ENCODE results near the gene HM13.

HM13 gene

DNA sequence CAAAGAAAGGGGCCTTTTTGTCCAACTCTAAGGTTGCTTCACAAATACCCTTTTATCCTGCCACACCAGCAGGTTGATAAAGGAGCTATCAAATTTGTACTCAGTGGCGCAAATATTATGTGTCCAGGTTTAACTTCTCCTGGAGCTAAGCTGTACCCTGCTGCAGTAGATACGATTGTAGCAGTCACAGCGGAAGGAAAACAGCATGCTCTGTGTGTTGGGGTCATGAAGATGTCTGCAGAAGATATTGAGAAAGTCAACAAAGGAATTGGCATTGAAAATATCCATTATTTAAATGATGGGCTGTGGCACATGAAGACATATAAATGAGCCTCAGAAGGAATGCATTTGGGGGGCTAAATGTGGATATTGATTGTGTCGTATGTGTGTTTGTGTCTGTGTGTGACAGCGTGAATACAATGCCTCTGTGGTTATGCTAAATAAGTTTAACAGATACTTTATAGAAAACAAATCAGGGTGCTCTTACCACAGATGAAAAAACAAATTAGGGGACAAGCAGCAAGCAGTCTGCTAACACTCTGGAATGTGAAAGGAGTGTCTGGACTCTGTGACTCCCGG, 33.6 kb downstream of the HM13 start:
- peak overlapping the region; percentile 87 for H3K27ac ChIP-seq
- H3K9me3 ChIP-seq, result no peaks in the 10 kb centered on the region
- peaks cover 80% of the 10 kb centered on the region for H3K36me3 ChIP-seq
- H3K4me3 ChIP-seq (ENCODE audit: low read depth in 1 of 2, low read length in 1 of 2), result peak overlapping the region; percentile 57 to 69
- TF ChIP-seq, protein P1, sequence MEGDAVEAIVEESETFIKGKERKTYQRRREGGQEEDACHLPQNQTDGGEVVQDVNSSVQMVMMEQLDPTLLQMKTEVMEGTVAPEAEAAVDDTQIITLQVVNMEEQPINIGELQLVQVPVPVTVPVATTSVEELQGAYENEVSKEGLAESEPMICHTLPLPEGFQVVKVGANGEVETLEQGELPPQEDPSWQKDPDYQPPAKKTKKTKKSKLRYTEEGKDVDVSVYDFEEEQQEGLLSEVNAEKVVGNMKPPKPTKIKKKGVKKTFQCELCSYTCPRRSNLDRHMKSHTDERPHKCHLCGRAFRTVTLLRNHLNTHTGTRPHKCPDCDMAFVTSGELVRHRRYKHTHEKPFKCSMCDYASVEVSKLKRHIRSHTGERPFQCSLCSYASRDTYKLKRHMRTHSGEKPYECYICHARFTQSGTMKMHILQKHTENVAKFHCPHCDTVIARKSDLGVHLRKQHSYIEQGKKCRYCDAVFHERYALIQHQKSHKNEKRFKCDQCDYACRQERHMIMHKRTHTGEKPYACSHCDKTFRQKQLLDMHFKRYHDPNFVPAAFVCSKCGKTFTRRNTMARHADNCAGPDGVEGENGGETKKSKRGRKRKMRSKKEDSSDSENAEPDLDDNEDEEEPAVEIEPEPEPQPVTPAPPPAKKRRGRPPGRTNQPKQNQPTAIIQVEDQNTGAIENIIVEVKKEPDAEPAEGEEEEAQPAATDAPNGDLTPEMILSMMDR (IDR thresholded peaks at IDR 0.05), result no peak
- H3K27me3 ChIP-seq, result no peaks in the 10 kb centered on the region
- peaks cover 7 to 16% of the 10 kb centered on the region in 2 experiments for H3K4me1 ChIP-seq (ENCODE audit: control insufficient read depth in 1 of 2, insufficient read depth in 1 of 2, low read depth in 1 of 2, low read length in 1 of 2)

DNA sequence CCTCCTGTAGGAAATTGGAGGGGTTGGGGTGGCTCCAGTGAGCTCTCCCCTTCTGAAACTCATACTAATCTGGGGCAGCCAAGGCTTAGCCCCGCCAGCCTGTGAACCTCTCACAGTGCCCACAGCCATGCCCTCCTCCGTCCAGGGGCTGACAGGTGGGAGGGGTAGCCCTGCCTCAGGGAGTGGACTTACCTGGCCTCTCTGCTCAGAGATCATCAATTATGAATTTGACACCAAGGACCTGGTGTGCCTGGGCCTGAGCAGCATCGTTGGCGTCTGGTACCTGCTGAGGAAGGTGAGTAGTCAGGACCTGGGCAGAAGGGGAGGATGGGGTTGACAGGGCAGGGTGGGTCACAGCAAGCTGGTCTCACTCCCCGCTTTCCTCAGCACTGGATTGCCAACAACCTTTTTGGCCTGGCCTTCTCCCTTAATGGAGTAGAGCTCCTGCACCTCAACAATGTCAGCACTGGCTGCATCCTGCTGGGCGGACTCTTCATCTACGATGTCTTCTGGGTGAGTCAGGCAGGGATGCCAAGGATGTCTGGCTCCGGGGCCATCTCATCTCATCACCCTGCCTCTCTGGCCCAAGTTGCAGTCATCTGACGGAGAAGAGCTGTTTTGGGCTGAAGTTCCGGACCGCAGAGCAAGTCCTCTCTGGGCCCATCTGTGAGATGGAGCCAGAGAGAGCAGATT, 34.7 kb downstream of the HM13 start:
- Histone ChIP-seq H3K4me1 (ENCODE audit: control insufficient read depth in 1 of 2, insufficient read depth in 1 of 2, low read depth in 1 of 2, low read length in 1 of 2) (peaks cover 4 to 14% of the 10 kb centered on the region in 2 experiments), H3K27me3 (no peaks in the 10 kb centered on the region), H3K36me3 (peaks cover 89% of the 10 kb centered on the region), H3K9me3 (no peaks in the 10 kb centered on the region), H3K4me3 (ENCODE audit: low read depth in 1 of 2, low read length in 1 of 2) (no peak overlapping the region), H3K27ac (peak overlapping the region; percentile 31)
- TF ChIP-seq, protein P1 (IDR thresholded peaks at IDR 0.05), result no peak

DNA sequence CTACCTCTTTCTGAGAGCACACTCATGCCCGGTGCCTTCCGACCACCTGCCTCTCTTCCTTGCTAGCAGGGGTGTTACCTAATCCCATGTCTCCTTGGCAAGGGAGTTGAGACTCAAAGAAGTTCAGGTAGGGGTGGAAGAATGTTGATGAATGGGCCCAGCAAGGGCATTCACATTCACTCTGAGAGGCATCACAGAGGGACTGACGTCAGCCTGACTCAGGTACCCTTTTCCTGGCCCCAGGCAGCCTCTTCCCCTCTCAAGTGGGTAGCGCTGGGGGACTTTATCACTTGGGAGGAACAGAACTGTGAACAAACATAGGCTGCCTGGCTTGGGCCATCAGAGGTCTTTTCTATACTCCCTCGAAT, 35.3 kb downstream of the HM13 start:
- Histone ChIP-seq H3K4me3 (ENCODE audit: low read depth in 1 of 2, low read length in 1 of 2) (no peak overlapping the region), H3K9me3 (no peaks in the 10 kb centered on the region), H3K27ac (peak overlapping the region; percentile 31), H3K27me3 (no peaks in the 10 kb centered on the region), H3K4me1 (ENCODE audit: control insufficient read depth in 1 of 2, insufficient read depth in 1 of 2, low read depth in 1 of 2, low read length in 1 of 2) (peaks cover 4 to 14% of the 10 kb centered on the region in 2 experiments), H3K36me3 (peaks cover 86% of the 10 kb centered on the region)
- TF ChIP-seq, protein P1 (IDR thresholded peaks at IDR 0.05), result no peak

DNA sequence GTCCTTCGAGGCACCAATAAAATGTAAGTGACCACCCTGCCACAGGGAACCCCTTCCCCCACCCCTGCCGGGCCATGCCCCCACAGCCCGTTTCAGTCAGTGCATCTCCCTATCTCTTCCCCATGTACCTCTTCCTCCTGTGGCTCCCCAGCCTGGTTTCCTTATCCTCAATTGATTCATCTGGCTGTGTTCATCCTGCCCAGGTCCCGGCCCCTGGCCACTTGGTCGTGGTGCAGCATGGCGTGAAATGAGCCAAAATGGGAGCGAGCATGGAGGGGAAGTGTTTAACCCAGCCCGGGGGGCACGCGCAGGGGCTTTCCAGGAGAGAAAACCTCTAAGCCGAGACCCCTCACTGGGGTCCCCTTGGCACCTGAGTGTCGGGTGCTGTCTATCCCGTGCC, 35.9 kb downstream of the HM13 start:
- H3K27ac ChIP-seq, result no peak overlapping the region
- no peak overlapping the region for H3K4me3 ChIP-seq (ENCODE audit: low read depth in 1 of 2, low read length in 1 of 2)
- peaks cover 86% of the 10 kb centered on the region for H3K36me3 ChIP-seq
- no peaks in the 10 kb centered on the region for H3K27me3 ChIP-seq
- TF ChIP-seq, protein P1 (IDR thresholded peaks at IDR 0.05), result no peak
- no peaks in the 10 kb centered on the region for H3K9me3 ChIP-seq
- H3K4me1 ChIP-seq (ENCODE audit: control insufficient read depth in 1 of 2, insufficient read depth in 1 of 2, low read depth in 1 of 2, low read length in 1 of 2), result peaks cover 4 to 14% of the 10 kb centered on the region in 2 experiments

GRCh38 chr20:31551163-31552081, 37.2 kb downstream of the HM13 start:
- peak overlapping the region; percentile 11 for H3K27ac ChIP-seq
- H3K4me3 ChIP-seq (ENCODE audit: low read depth in 1 of 2, low read length in 1 of 2), result no peak overlapping the region
- H3K27me3 ChIP-seq, result no peaks in the 10 kb centered on the region
- peaks cover 4 to 12% of the 10 kb centered on the region in 2 experiments for H3K4me1 ChIP-seq (ENCODE audit: control insufficient read depth in 1 of 2, insufficient read depth in 1 of 2, low read depth in 1 of 2, low read length in 1 of 2)
- H3K9me3 ChIP-seq, result no peaks in the 10 kb centered on the region
- TF ChIP-seq, protein P1 (IDR thresholded peaks at IDR 0.05), result no peak
- peaks cover 94% of the 10 kb centered on the region for H3K36me3 ChIP-seq
